Neural cell (in vitro differentiated cells): ENCODE data around the gene MGAT4C. TPM values are rescaled to one million over a fixed set of nuclear protein-coding genes. Genes with fewer than 3 reads are reported as not detected.

Experiments
- H2AFZ ChIP-seq: fragments of 200-600, 300-800 bp; sonication (generic), shearing (Covaris generic); 2 replicates; pipeline ENCODE4 v1.6.0; 2014; ENCODE audit warnings: low read depth, mild to moderate bottlenecking, antibody characterized with exemption, low read length, moderate library complexity
- H3F3A ChIP-seq: fragments of 200-600 bp; shearing (Covaris generic); 2 replicates; pipeline ENCODE4 v1.6.1; 2016; ENCODE audit warnings: mild to moderate bottlenecking, moderate library complexity, mixed read lengths, antibody characterized with exemption, low read length; ENCODE audit not compliant: insufficient read depth, poor library complexity, severe bottlenecking
- H3K27ac ChIP-seq: fragments of 200-600, 300-800 bp; sonication (generic), shearing (Covaris generic); 2 replicates; pipeline ENCODE4 v1.5.1; 2014; ENCODE audit warnings: mild to moderate bottlenecking, low read length, moderate library complexity
- H3K27me3 ChIP-seq: fragments of 300-800, 200-600 bp; sonication (generic), shearing (Covaris generic); 2 replicates; pipeline ENCODE4 v1.6.0; 2014; ENCODE audit warnings: mild to moderate bottlenecking, low read depth, low read length, moderate library complexity; ENCODE audit not compliant: insufficient read depth
- H3K36me3 ChIP-seq: fragments of 300-800, 200-600 bp; sonication (generic), shearing (Covaris generic); 2 replicates; pipeline ENCODE4 v1.5.1; 2014; ENCODE audit warnings: mild to moderate bottlenecking, antibody characterized with exemption, low read length, moderate library complexity; ENCODE audit not compliant: insufficient read depth
- H3K4me2 ChIP-seq: fragments of 300-800, 200-600 bp; sonication (generic), shearing (Covaris generic); 2 replicates; pipeline ENCODE4 v1.6.0; 2014; ENCODE audit warnings: mild to moderate bottlenecking, low read length
- H3K4me3 ChIP-seq: fragments of 300-800, 200-600 bp; sonication (generic), shearing (Covaris generic); 2 replicates; pipeline ENCODE4 v1.5.1; 2014; ENCODE audit warnings: mild to moderate bottlenecking, low read length, moderate library complexity
- H3K79me2 ChIP-seq: fragments of 200-600 bp; shearing (Covaris generic); replicated peaks from 2 replicates; pipeline ENCODE4 v1.6.0; 2014; ENCODE audit warnings: mild to moderate bottlenecking, low read length, moderate library complexity; ENCODE audit not compliant: insufficient read depth
- H3K9ac ChIP-seq: fragments of 300-800, 200-600 bp; sonication (generic), shearing (Covaris generic); 2 replicates; pipeline ENCODE4 v1.6.1; 2016; ENCODE audit warnings: mild to moderate bottlenecking, low read length, mixed read lengths
- H3K9me2 ChIP-seq: fragments of 200-600 bp; shearing (Covaris generic); 2 replicates; pipeline ENCODE4 v1.6.1; 2016; ENCODE audit warnings: mild to moderate bottlenecking, low read length, mixed read lengths; ENCODE audit not compliant: insufficient read depth
- H3K9me3 ChIP-seq: fragments of 200-600, 300-800 bp; sonication (generic), shearing (Covaris generic); 2 replicates; pipeline ENCODE4 v1.6.1; 2016; ENCODE audit warnings: mild to moderate bottlenecking, mixed run types, low read length, moderate library complexity, mixed read lengths
- H4K20me1 ChIP-seq: fragments of 200-600 bp; shearing (Covaris generic); 2 replicates; pipeline ENCODE4 v1.6.1; 2016; ENCODE audit warnings: mild to moderate bottlenecking, mixed run types; ENCODE audit not compliant: insufficient read depth
- EP300 ChIP-seq: fragments of 450-650 bp; conservative IDR thresholded peaks from 2 replicates; pipeline ENCODE4 v1.6.1; 2014; ENCODE audit warnings: antibody characterized with exemption, mild to moderate bottlenecking, moderate library complexity; ENCODE audit not compliant: poor library complexity, severe bottlenecking
- EZH2 ChIP-seq: fragments of 200-600, 300-800 bp; shearing (Covaris generic), sonication (generic); IDR thresholded peaks from 2 replicates; pipeline ENCODE4 v1.6.1; 2014; ENCODE audit warnings: antibody characterized with exemption, low read length, borderline replicate concordance, mild to moderate bottlenecking; ENCODE audit not compliant: insufficient read depth, poor library complexity, severe bottlenecking
- MXI1 ChIP-seq: fragments of 450-650 bp; conservative IDR thresholded peaks from 2 replicates; pipeline ENCODE4 v1.6.1; 2014; ENCODE audit warnings: antibody characterized with exemption, mild to moderate bottlenecking; ENCODE audit not compliant: poor library complexity, severe bottlenecking
- POLR2AphosphoS5 ChIP-seq: IDR thresholded peaks from 2 replicates; pipeline ENCODE4 v1.6.1; 2012
- RAD21 ChIP-seq: fragments of 450-650 bp; conservative IDR thresholded peaks from 2 replicates; pipeline ENCODE4 v1.6.1; 2014; ENCODE audit warnings: antibody characterized with exemption, mild to moderate bottlenecking, moderate library complexity
- SMC3 ChIP-seq: fragments of 450-650 bp; conservative IDR thresholded peaks from 2 replicates; pipeline ENCODE4 v1.6.1; 2014; ENCODE audit warnings: antibody characterized with exemption, mild to moderate bottlenecking, moderate library complexity; ENCODE audit not compliant: poor library complexity
- TAF1 ChIP-seq: IDR thresholded peaks from 2 replicates; pipeline ENCODE4 v1.6.1; 2012; ENCODE audit warnings: low read depth
- polyA plus RNA-seq: library from polyadenylated mRNA; depleted of rRNA; stranded (reverse); fragments of >200 nt; gene quantifications from 2 replicates; pipeline ENCODE4 v1.2.3, GENCODE V29; 2014
- TF ChIP-seq, protein P1 (sequence below): IDR thresholded peaks from 2 replicates; pipeline ENCODE4 v1.6.1; 2012; ENCODE audit warnings: borderline replicate concordance
- TF ChIP-seq, protein P2 (sequence below): fragments of 450-650 bp; IDR thresholded peaks from 2 replicates; pipeline ENCODE4 v1.5.1; 2014; ENCODE audit warnings: antibody characterized with exemption, mild to moderate bottlenecking, moderate library complexity; ENCODE audit not compliant: poor library complexity, severe bottlenecking

MGAT4C gene
- polyA plus RNA-seq, 1 donor from 2014 or later = 20.7 TPM

DNA sequence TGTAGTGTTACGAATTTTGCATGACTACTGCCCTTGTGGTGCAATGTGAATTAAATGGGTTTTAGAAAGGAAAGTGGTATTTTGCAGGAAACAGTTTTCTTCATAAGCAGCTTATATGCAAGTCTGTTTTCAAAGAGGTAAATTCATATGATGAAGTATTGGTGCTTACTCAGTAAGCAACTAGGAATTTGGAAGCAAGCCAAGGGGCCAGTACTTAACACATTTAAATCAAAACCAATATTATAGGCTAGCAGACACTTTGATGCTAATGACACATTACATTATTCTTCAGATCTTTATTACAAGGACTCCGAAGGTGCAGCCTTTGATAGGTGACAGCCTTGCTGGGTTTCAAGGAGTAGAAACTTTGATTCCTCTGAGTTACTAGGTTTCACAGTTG is 23.1 kb downstream of the MGAT4C start:
- H3K4me3 ChIP-seq = no peak overlapping the region
- no peaks in the 10 kb centered on the region for H3K79me2 ChIP-seq
- no peak overlapping the region for H3K4me2 ChIP-seq
- no peak overlapping the region for H2AFZ ChIP-seq
- no peaks in the 10 kb centered on the region for H3F3A ChIP-seq
- no peaks in the 10 kb centered on the region for H3K9me3 ChIP-seq
- no peaks in the 10 kb centered on the region for H3K27me3 ChIP-seq
- H4K20me1 ChIP-seq = no peaks in the 10 kb centered on the region
- TF ChIP-seq POLR2AphosphoS5 (no peak), EP300 (no peak), MXI1 (no peak), EZH2 (no peak), RAD21 (no peak), SMC3 (no peak), TAF1 (no peak)
- TF ChIP-seq, protein P1, sequence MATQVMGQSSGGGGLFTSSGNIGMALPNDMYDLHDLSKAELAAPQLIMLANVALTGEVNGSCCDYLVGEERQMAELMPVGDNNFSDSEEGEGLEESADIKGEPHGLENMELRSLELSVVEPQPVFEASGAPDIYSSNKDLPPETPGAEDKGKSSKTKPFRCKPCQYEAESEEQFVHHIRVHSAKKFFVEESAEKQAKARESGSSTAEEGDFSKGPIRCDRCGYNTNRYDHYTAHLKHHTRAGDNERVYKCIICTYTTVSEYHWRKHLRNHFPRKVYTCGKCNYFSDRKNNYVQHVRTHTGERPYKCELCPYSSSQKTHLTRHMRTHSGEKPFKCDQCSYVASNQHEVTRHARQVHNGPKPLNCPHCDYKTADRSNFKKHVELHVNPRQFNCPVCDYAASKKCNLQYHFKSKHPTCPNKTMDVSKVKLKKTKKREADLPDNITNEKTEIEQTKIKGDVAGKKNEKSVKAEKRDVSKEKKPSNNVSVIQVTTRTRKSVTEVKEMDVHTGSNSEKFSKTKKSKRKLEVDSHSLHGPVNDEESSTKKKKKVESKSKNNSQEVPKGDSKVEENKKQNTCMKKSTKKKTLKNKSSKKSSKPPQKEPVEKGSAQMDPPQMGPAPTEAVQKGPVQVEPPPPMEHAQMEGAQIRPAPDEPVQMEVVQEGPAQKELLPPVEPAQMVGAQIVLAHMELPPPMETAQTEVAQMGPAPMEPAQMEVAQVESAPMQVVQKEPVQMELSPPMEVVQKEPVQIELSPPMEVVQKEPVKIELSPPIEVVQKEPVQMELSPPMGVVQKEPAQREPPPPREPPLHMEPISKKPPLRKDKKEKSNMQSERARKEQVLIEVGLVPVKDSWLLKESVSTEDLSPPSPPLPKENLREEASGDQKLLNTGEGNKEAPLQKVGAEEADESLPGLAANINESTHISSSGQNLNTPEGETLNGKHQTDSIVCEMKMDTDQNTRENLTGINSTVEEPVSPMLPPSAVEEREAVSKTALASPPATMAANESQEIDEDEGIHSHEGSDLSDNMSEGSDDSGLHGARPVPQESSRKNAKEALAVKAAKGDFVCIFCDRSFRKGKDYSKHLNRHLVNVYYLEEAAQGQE = no peak
- TF ChIP-seq, protein P2, sequence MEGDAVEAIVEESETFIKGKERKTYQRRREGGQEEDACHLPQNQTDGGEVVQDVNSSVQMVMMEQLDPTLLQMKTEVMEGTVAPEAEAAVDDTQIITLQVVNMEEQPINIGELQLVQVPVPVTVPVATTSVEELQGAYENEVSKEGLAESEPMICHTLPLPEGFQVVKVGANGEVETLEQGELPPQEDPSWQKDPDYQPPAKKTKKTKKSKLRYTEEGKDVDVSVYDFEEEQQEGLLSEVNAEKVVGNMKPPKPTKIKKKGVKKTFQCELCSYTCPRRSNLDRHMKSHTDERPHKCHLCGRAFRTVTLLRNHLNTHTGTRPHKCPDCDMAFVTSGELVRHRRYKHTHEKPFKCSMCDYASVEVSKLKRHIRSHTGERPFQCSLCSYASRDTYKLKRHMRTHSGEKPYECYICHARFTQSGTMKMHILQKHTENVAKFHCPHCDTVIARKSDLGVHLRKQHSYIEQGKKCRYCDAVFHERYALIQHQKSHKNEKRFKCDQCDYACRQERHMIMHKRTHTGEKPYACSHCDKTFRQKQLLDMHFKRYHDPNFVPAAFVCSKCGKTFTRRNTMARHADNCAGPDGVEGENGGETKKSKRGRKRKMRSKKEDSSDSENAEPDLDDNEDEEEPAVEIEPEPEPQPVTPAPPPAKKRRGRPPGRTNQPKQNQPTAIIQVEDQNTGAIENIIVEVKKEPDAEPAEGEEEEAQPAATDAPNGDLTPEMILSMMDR = no peak
- H3K27ac ChIP-seq = no peak overlapping the region
- H3K9ac ChIP-seq = no peak overlapping the region
- H3K36me3 ChIP-seq = no peaks in the 10 kb centered on the region
- H3K9me2 ChIP-seq = no peaks in the 10 kb centered on the region

DNA sequence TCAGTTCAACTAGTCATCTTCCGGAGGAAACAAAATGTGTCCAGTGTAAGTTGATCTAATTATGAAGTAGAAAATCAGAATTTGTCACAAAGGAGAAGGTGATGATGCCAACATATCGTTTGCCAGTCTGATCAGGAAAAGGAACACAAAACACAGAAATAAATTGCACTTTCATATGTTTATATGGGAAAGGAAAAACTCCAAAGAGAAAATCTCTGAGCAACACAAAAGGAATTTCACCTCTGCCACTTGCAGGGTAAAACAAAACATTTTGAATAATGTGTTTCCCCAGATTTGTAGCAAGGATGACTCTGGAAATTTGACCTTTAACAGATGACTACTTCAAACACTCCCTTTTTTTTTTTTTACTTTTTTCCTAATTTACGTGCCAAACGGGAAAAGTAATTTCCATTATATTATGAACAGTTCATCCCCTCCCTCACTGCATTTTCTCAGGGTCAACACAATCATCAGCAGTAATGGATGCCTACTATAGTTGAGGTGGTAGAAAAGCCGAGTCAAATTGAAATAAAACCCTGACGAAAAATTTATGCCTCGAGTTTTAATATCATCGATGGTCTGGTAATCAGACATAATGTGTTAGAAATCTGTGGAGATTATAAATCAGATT is 25.6 kb downstream of the MGAT4C start:
- H3K9me3 ChIP-seq = no peaks in the 10 kb centered on the region
- H3K9ac ChIP-seq = no peak overlapping the region
- H3K4me2 ChIP-seq = no peak overlapping the region
- H3K4me3 ChIP-seq = no peak overlapping the region
- H3K79me2 ChIP-seq = no peaks in the 10 kb centered on the region
- no peaks in the 10 kb centered on the region for H4K20me1 ChIP-seq
- TF ChIP-seq EZH2 = no peak
- TF ChIP-seq EP300 = no peak
- TF ChIP-seq, protein P2 = no peak
- no peak for TF ChIP-seq RAD21
- TF ChIP-seq POLR2AphosphoS5 = no peak
- no peak for TF ChIP-seq TAF1
- no peak for TF ChIP-seq MXI1
- no peak for TF ChIP-seq SMC3
- TF ChIP-seq, protein P1 = no peak
- H2AFZ ChIP-seq = no peak overlapping the region
- H3K36me3 ChIP-seq = no peaks in the 10 kb centered on the region
- H3K27ac ChIP-seq = no peak overlapping the region
- H3K9me2 ChIP-seq = no peaks in the 10 kb centered on the region
- H3K27me3 ChIP-seq = no peaks in the 10 kb centered on the region
- H3F3A ChIP-seq = no peaks in the 10 kb centered on the region
